Activated CD8-positive, alpha-beta memory T cell treated with anti-CD3 and anti-CD28 coated beads, Interleukin-2, amount 50 U/mL, for 24 hours (primary cell): Measurements from ENCODE around the gene GRPEL2.

Experiments used
- DNase-seq: peaks from one replicate; pipeline ENCODE4 v3.0.0-alpha.2; 2020; ENCODE audit errors: extremely low read depth

Gene GRPEL2, protein sequence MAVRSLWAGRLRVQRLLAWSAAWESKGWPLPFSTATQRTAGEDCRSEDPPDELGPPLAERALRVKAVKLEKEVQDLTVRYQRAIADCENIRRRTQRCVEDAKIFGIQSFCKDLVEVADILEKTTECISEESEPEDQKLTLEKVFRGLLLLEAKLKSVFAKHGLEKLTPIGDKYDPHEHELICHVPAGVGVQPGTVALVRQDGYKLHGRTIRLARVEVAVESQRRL

GRCh38 chr5:149345147-149345891 lies at the start of gene GRPEL2:
Gene GRPEL2 (plus strand): TSS chr5:149345499. CDS start chr5:149345540, 41 bp downstream.
- peak; percentile 87 for DNase-seq

GRCh38 chr5:149297340-149298025 lies 47.8 kb upstream of the GRPEL2 start:
- no peak for DNase-seq

DNA sequence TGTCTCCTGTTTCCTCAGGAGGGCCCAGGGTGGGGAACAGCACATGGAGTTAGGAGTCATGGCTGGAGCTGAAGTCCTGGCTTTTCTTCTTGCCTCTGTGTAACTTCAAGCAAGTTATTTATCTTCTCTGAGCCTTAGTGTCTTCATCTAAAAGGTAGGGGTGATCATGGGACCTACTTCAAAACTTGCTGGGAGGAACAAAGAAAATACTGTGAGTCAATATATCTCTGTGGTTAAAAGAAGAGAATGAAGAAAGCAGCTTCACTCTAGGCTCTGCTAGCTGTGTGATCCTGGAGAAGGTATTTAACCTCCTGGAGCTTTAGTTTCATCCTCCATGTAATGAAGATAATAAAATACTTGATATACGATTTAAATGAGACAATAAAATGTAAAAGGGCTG lies 47.1 kb upstream of the GRPEL2 start:
- no peak for DNase-seq

GRCh38 chr5:149298842-149299404 lies 46.4 kb upstream of the GRPEL2 start:
- DNase-seq, result no peak

GRCh38 chr5:149299451-149300054 lies 45.7 kb upstream of the GRPEL2 start:
- no peak for DNase-seq

GRCh38 chr5:149300441-149300840 lies 44.9 kb upstream of the GRPEL2 start:
- DNase-seq, result no peak

DNA sequence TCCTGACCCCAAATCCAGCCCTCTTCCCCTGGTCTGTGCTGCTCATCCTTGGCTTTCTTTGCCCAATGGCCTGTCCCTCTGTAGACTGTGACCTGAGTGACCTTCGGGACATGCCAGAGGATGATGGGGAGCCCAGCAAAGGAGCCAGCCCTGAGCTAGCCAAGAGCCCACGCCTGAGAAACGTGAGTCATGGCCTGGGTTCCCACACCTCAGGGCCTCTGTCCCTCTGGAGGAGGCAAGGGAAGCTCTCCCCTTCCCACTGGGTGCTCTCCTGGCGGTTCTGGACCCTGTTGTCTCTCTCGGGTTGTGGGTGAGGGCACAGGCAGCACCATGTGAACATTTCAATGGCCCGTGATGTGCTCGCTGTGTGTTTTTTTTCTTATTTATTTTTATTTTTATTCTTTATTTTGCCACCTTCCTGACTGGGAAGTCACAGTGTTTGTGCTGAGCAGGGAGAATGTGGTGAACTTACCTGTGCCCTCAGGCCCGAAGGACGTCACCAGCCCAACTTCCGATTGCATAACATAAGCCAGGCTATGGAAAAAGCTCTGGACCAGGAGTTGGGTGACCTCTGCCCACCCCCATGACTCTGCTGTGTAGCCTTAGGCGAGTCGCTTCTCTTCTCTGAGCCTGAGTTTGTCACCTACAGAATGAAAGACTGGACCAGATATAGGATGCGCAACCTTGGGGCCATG lies 44.1 kb upstream of the GRPEL2 start:
- DNase-seq, result no peak

DNA sequence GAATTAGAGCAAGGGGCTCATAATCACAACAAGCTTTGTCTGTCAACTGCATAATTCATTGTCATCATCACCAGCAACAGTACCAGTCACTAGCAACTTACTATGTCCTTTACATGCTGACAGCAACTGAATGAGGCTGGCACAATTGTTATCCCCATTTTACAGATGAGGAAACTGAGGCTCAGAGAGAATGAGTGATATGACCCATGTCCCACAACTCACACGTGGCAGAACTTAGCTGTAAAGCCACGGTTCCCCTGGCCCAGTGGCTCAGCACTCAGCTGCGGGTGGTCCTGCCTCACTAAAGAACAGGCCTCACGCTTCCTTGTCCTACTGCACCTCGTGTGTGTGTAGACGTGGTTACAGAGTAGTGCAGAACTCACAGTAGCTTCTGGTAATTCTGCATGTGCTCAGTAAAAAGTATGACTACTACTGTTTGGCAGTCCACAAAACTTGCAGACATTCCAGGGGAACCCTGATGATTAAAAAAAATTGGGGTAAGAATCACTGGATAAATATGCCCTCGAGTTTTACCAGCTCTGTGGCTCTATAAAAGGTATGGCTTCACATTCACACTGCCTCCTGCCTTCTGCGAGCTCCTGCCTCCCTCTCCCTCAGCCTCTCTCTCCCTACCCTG lies 43.4 kb upstream of the GRPEL2 start:
- DNase-seq, result no peak

GRCh38 chr5:149302641-149303040 lies 42.7 kb upstream of the GRPEL2 start:
- no peak for DNase-seq

DNA sequence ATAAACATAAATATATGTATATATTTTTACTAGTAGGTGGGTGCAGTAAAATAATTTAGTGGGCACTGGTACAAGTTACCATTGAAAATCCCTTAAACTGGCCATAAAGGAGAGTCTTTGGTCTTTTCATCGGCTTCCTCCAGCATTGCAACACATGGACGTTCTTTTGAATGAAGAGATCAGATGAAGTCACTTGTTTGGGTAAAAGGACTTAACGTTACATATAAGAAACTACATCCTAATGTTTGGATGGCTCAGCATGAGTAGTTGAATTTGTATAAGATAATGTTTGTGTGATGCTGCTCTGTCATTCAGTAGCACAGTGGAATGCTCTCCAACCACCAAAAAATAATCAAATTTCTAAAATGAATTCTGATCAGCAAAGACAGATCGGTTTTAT lies 42.1 kb upstream of the GRPEL2 start:
- DNase-seq, result no peak

- DNase-seq, result no peak
These were observed 40.9 kb upstream of the GRPEL2 start for GRCh38 chr5:149304195-149305078.

DNA sequence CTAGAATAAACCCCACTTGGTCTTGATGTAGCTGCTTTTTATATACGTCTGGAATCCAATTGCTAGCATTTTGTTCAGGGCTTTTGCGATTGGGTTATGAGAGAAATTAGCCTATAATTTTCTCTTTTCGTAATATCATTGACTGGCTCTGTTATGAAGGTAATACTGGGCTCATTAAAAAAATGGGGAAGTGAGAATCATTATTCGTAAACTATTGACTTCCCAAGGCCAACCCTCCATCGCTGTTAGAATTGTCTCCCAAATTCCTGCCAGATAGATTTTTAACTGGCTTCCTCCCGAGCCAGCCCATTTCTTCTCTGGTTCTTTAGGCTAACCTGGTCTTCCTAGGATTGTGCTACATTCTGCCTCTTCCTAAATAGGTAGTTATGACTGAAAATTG lies 35.9 kb upstream of the GRPEL2 start:
- DNase-seq, result no peak

- DNase-seq, result no peak
These were observed 34.8 kb upstream of the GRPEL2 start for GRCh38 chr5:149310488-149310887.

DNA sequence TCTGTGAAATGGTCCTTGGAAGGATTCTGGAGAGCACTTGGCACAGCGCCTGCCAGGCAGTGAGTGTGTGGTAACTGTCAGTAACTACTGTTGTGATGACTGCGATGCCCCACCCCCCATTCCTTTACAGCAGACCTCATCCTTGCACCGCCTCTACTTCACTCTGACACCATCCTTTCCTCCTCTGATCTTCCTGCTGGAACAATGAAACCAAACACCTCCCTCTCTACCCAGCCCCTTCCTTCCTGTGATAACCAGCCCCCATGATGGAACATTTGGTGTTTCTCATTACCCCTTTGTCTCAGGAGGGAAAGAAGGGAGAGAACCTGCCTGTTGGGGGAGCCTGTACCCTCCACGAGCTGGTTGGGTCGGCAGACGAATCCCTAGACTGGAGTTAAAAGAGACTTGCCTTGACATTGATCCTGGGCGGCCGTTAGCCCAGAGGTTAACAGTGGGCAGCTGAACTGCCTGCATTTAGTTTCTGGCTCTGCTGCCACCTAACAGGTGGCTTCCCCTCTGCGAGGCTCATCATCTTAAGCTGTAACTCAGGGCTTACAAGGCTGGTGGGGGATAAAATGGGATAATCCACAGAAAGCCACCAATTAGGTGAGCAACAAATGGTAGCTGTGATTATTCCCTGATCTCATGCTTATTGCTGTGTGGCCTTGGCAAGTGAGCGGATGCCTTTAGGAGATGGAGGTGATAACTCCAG lies 34.2 kb upstream of the GRPEL2 start:
- no peak for DNase-seq

GRCh38 chr5:149313151-149313841 lies 32.0 kb upstream of the GRPEL2 start:
- no peak for DNase-seq

- no peak for DNase-seq
These were observed 30.7 kb upstream of the GRPEL2 start for GRCh38 chr5:149314571-149315111.

GRCh38 chr5:149315753-149316152 lies 29.5 kb upstream of the GRPEL2 start:
- DNase-seq, result no peak

GRCh38 chr5:149317281-149318048 lies 27.8 kb upstream of the GRPEL2 start:
- no peak for DNase-seq
